HG02852 (cell line): ENCODE results near the gene SESN3.
"Not testable (repeated sequence)": the region's sequence is repeated elsewhere in the genome, so short reads cannot be mapped to it uniquely, and the experiment has no call there.

Experiments used
- ATAC-seq: cut with Tn5 transposase; IDR thresholded peaks from one replicate; pipeline ENCODE4 v1.9.1; 2021; ENCODE audit warnings: mild to moderate bottlenecking, moderate library complexity; ENCODE audit not compliant: unreplicated experiment

Gene SESN3

DNA sequence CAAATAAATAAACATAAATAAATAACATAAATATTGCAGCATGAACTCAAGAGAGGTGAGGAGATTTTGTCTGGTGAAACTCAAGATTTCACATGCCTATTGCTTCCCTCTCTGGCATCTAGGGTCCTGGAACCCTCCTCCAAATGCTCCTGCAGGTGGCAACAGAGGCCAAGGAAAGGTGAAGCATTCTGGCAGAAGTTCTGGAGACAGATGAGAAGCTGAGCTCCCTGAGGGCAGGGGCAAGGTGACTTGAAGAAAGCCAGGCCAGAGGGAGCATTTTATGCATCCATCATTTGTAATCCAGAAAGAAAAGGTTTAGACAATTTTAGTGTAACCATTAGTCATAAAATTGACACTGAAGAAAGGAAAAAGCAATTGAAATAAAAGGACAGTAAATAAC is 76.5 kb downstream of the SESN3 start:
- ATAC-seq: no peak

DNA sequence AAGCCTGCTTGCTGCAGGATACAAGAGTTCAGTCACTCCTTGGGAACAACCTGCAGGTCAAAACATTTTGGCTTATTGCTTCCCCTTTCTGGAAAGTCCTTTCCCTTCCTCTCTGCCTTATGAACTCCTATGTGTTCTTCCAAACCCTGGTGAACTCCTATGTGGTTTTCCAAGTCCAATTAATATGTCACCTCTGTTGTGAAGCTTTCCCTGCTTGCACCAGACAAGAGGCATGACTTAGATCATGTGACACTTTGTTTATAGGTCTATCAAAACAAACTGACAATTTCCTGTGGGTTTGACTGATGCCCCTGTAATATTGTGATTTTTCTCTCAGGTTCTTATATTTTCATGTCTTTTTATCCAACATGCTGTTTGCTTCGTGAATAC is 77.2 kb downstream of the SESN3 start:
- no peak for ATAC-seq

DNA sequence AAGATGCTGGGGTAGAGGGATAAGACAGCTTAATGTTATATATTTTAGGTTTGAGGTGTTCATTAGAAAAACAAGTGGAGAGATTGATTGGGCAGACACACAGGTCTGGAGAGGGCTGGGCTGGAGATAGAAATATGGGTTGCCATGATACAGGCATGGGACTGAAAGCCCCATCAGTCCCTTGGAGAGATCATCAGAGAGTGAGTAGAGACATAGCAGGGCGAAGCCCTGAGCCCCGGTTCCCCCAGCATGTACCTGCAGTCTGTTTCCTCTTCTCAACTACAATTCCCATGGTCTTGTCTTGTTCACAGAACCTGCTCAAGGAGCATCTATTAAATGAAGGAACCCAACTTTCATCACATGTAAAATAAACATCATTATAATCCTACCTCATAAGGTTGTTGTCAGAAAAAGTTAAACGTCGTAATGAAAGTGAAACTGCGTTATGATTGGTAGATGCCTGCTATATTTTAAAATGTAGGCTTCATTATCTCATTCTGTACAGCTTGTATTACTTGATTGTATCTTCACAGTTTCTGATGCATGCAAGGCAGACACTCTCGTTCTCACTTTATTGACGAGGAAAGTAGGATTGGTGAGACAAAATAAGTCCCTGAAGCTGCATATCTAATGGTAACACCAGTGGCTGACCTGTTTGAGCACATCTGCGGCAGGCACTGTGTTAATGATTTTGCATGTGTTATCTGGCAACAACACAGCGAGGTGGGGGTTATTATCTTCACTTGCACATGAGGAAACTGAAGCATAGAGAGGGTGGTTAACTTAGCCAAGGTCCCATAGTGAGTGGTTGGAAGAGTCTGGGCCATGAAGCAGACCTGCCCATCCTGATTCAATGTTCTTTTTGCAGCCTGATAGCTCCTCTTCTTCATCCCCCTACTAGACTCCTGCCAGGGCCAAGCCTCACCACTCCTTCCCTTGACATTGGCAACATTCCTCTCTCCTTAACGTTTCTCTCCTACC is 77.8 kb downstream of the SESN3 start:
- no peak for ATAC-seq

- ATAC-seq: peak; percentile 88
These were observed 79.9 kb downstream of the SESN3 start for GRCh38 chr11:95150956-95151684.

- ATAC-seq: no peak
These were observed 81.2 kb downstream of the SESN3 start for GRCh38 chr11:95149651-95150364.

GRCh38 chr11:95148938-95149337 is 82.1 kb downstream of the SESN3 start:
- no peak for ATAC-seq

DNA sequence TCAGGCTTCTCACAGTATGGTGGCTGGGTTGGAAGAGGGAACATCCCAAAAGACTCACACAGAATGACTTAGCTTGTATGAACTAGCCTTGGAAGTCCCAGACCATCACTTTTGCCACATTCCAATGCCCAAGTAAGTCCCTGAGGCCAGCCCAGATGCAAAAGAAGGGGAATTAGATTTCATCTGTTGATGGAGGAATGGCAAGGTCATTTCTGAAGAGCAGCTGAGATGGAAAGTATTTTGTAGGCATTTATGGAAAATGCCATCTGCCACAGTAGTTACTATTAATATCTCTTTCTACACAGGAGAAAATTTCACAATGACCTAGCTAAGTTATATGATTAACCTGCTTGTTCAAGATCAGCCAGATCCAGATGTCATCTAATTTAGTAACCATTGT is 82.6 kb downstream of the SESN3 start:
- no peak for ATAC-seq

GRCh38 chr11:95147364-95147905 is 83.6 kb downstream of the SESN3 start:
- ATAC-seq: no peak

DNA sequence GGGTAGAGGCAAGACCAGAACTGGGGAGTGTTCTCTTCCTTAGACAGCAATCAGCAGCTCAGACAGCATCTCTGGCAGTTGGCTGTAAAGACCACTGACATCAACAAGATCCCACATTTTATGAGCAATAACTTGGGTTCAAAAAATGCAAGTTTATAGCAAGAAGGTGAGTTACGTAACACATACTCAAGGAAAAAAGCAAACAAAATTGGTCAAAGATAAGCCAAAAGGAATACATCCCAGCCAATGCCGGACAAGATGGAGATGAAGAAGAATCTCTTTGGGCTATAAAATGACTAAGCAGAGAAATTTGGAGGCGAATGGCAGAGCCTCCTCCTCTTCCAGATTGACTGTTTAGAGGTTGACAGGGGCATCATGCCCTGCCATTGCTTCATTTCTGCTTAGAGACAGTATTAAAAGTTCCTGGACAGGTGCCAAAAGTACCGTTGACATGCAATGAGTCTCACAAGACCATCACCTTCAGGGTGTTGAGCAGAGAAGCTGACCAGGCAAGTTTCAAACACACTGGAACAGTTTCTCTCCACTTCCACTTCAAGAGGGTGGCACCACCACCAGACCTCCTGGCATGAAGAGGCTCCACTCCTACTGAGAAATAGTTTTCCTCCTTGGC is 85.5 kb downstream of the SESN3 start:
- no peak for ATAC-seq

GRCh38 chr11:95144313-95145235 is 86.4 kb downstream of the SESN3 start:
- ATAC-seq: no peak

GRCh38 chr11:95143106-95143681 is 87.8 kb downstream of the SESN3 start:
- no peak for ATAC-seq

GRCh38 chr11:95142431-95142830 is 88.6 kb downstream of the SESN3 start:
- ATAC-seq: no peak

GRCh38 chr11:95140397-95141033 is 90.5 kb downstream of the SESN3 start:
- ATAC-seq: no peak

- ATAC-seq: peak; percentile 94
These were observed 92.6 kb downstream of the SESN3 start for GRCh38 chr11:95138448-95138847.

- no peak for ATAC-seq
These were observed 93.7 kb downstream of the SESN3 start for GRCh38 chr11:95137299-95137698.

- ATAC-seq: not testable (repeated sequence)
These were observed 94.3 kb downstream of the SESN3 start for GRCh38 chr11:95136747-95137146.

- ATAC-seq: no peak
These were observed 95.1 kb downstream of the SESN3 start for GRCh38 chr11:95135880-95136279.

GRCh38 chr11:95135155-95135554 is 95.8 kb downstream of the SESN3 start:
- no peak for ATAC-seq

- no peak for ATAC-seq
These were observed 96.5 kb downstream of the SESN3 start for GRCh38 chr11:95134491-95134890.
